OCI-LY7 (cell line): ENCODE data around the gene SLC29A3. TPM values are rescaled to one million over a fixed set of nuclear protein-coding genes. Genes with fewer than 3 reads are reported as not detected.

Experiments
- BruUV-seq: library from RNA; stranded (reverse); fragments of 400-500 nt; replicated peaks from 2 replicates; lab custom pipeline; 2021; lab: Mats Ljungman, UMichigan
- CTCF ChIA-PET: fragments of 300-600 bp; sonication (Branson Sonifier 250); formaldehyde crosslinking; loops from one replicate; lab custom pipeline; 2022; ENCODE audit warnings: antibody characterized with exemption; ENCODE audit not compliant: unreplicated experiment; lab: Charles Lee
- POLR2A ChIA-PET: fragments of 300-600 bp; sonication (Branson Sonifier 250); formaldehyde crosslinking; loops from one replicate; lab custom pipeline; 2022; ENCODE audit warnings: antibody characterized with exemption; lab: Charles Lee
- DNase-seq: peaks from one replicate; pipeline ENCODE4 v3.0.0-alpha.2; 2015; ENCODE audit warnings: low spot score
- H2AFZ ChIP-seq: fragments of 200-600 bp; sonication (generic), shearing (Covaris generic); 2 replicates; pipeline ENCODE4 v1.6.1; 2014; ENCODE audit warnings: mild to moderate bottlenecking, antibody characterized with exemption, low read length, moderate library complexity
- H3K27ac ChIP-seq: fragments of 200-600 bp; sonication (generic); 2 replicates; pipeline ENCODE4 v1.5.1; 2014; ENCODE audit warnings: mixed run types, low read depth, mild to moderate bottlenecking, moderate library complexity, low read length, inconsistent platforms; ENCODE audit not compliant: poor library complexity, severe bottlenecking
- H3K36me3 ChIP-seq: fragments of 200-600 bp; sonication (generic); 2 replicates; pipeline ENCODE4 v1.6.1; 2014; ENCODE audit warnings: mild to moderate bottlenecking, antibody characterized with exemption, low read length, moderate library complexity, mixed read lengths; ENCODE audit not compliant: insufficient read depth
- H3K4me1 ChIP-seq: fragments of 200-600 bp; sonication (generic); 2 replicates; pipeline ENCODE4 v1.5.1; 2014; ENCODE audit warnings: mild to moderate bottlenecking, low read length; ENCODE audit not compliant: insufficient read depth, poor library complexity, severe bottlenecking
- H3K4me2 ChIP-seq: fragments of 200-600 bp; sonication (generic); 2 replicates; pipeline ENCODE4 v1.6.1; 2014; ENCODE audit warnings: mild to moderate bottlenecking, low read length
- H3K4me3 ChIP-seq: fragments of 200-600 bp; sonication (generic); 2 replicates; pipeline ENCODE4 v1.5.1; 2014; ENCODE audit warnings: mild to moderate bottlenecking, low read depth, low read length; ENCODE audit not compliant: poor library complexity, severe bottlenecking
- H3K79me2 ChIP-seq: fragments of 200-600 bp; sonication (generic); 2 replicates; pipeline ENCODE4 v1.6.1; 2016; ENCODE audit warnings: low read depth, mild to moderate bottlenecking, low read length, moderate library complexity, mixed read lengths; ENCODE audit not compliant: insufficient read depth
- H3K9me2 ChIP-seq: fragments of 200-600 bp; sonication (generic); 2 replicates; pipeline ENCODE4 v1.6.1; 2016; ENCODE audit warnings: mild to moderate bottlenecking, low read length, mixed read lengths; ENCODE audit not compliant: insufficient read depth
- H3K9me3 ChIP-seq: fragments of 200-600 bp; sonication (generic); 2 replicates; pipeline ENCODE4 v1.6.1; 2014; ENCODE audit warnings: mild to moderate bottlenecking, mixed run types, low read length, mixed read lengths
- H4K20me1 ChIP-seq: fragments of 200-600 bp; sonication (generic); 2 replicates; pipeline ENCODE4 v1.6.1; 2014; ENCODE audit warnings: mild to moderate bottlenecking, antibody characterized with exemption, low read length, moderate library complexity, mixed read lengths; ENCODE audit not compliant: insufficient read depth
- CTCF ChIP-seq: fragments of 200-600 bp; sonication (generic); conservative IDR thresholded peaks from 2 replicates; pipeline ENCODE4 v1.5.1; 2014; ENCODE audit warnings: mild to moderate bottlenecking, antibody characterized with exemption, low read length, moderate library complexity, mixed read lengths
- EZH2phosphoT487 ChIP-seq: fragments of 200-600 bp; sonication (generic); IDR thresholded peaks from 2 replicates; pipeline ENCODE4 v1.6.1; 2018; ENCODE audit warnings: low read depth, borderline replicate concordance, mild to moderate bottlenecking, mixed run types, antibody characterized with exemption, low read length, moderate library complexity, mixed read lengths
- intact Hi-C: fragments of 100-400 bp; cut with micrococcal nuclease; formaldehyde crosslinking; loops from one replicate; pipeline ENCODE4 v1.10.0; 2022; ENCODE audit not compliant: unreplicated experiment
- total RNA-seq, 2 experiments: library from RNA; depleted of rRNA in 1 of 2; stranded (reverse); fragments of >200 nt in 1 of 2; shearing (Covaris generic) in 1 of 2; gene quantifications; 2 replicates each; pipeline ENCODE4 v1.2.3, GENCODE V29; 2014 to 2022

Gene SLC29A3
- total RNA-seq, 2 experiments from 2014 or later, result 1.7 to 8.2 TPM

GRCh38 chr10:71291528-71291900 lies 27.5 kb upstream of the SLC29A3 start:
- H3K9me3 ChIP-seq, result no peaks in the 10 kb centered on the region
- no TSS peak for BruUV-seq
- POLR2A ChIA-PET, result no interaction called here
- no peaks in the 10 kb centered on the region for H3K9me2 ChIP-seq
- H3K79me2 ChIP-seq, result no peaks in the 10 kb centered on the region
- H2AFZ ChIP-seq, result no peak overlapping the region
- TF ChIP-seq CTCF (no peak), EZH2phosphoT487 (no peak)
- H3K4me2 ChIP-seq, result no peak overlapping the region
- H3K4me1 ChIP-seq, result no peaks in the 10 kb centered on the region
- H3K36me3 ChIP-seq, result no peaks in the 10 kb centered on the region
- H3K4me3 ChIP-seq, result no peak overlapping the region
- DNase-seq, result no peak
- no peaks in the 10 kb centered on the region; the same call in 1 of the 2 replicates for H4K20me1 ChIP-seq
- intact Hi-C loops, result no loop called here
- CTCF ChIA-PET, result no interaction called here
- no peak overlapping the region for H3K27ac ChIP-seq

GRCh38 chr10:71292624-71293445 lies 26.2 kb upstream of the SLC29A3 start:
- no TSS peak for BruUV-seq
- no peak for DNase-seq

More at GRCh38 chr10:71292624-71293445, 26.2 kb upstream of the SLC29A3 start:
- TF ChIP-seq CTCF (no peak), EZH2phosphoT487 (no peak)
- H2AFZ ChIP-seq, result no peak overlapping the region
- H3K36me3 ChIP-seq, result no peaks in the 10 kb centered on the region
- H3K9me3 ChIP-seq, result no peaks in the 10 kb centered on the region
- no peak overlapping the region for H3K4me3 ChIP-seq
- no peaks in the 10 kb centered on the region for H3K79me2 ChIP-seq
- ChIA-PET POLR2A (interaction anchor here (0.5 to 0.6 kb wide), 2 partner anchors 19 to 968 kb away, joined by 3 to 5 read pairs; no protein-coding TSS in a partner anchor), CTCF (interaction anchor here (0.6 kb wide), 1 partner anchor 1537 kb away, joined by 3 read pairs; no protein-coding TSS in a partner anchor)
- H3K4me1 ChIP-seq, result no peaks in the 10 kb centered on the region
- intact Hi-C loops, result no loop called here
- no peak overlapping the region for H3K27ac ChIP-seq
- H3K9me2 ChIP-seq, result no peaks in the 10 kb centered on the region
- H3K4me2 ChIP-seq, result no peak overlapping the region
- H4K20me1 ChIP-seq, result no peaks in the 10 kb centered on the region; the same call in 1 of the 2 replicates
